AG04450 (cell line): Measurements from ENCODE around the gene NXPH4. TPM values are rescaled to one million over a fixed set of nuclear protein-coding genes. Genes with fewer than 3 reads are reported as not detected.

ENCODE experiments used
- CTCF ChIA-PET: fragments of 300-600, 350-600 bp; formaldehyde crosslinking; extraction: SDS; loops from one replicate; lab custom pipeline; 2022; ENCODE audit warnings: antibody characterized with exemption, inconsistent platforms; lab: Charles Lee
- POLR2A ChIA-PET: fragments of 350-600 bp; formaldehyde crosslinking; extraction: SDS; loops from one replicate; lab custom pipeline; 2021; ENCODE audit warnings: antibody characterized with exemption, inconsistent platforms; lab: Yijun Ruan, JAX
- DNase-seq: peaks from one replicate; pipeline ENCODE4 v3.0.0-alpha.2; 2011; ENCODE audit warnings: low read depth, low spot score
- H3K27ac ChIP-seq: one replicate; pipeline ENCODE4 v1.5.1; 2012; ENCODE audit warnings: low read depth, low read length, control low read depth
- H3K27me3 ChIP-seq: one replicate; pipeline ENCODE4 v1.6.0; 2012; ENCODE audit warnings: low read length; ENCODE audit not compliant: control insufficient read depth, insufficient read depth
- H3K4me3 ChIP-seq: 2 replicates; pipeline ENCODE4 v1.5.1; 2011; ENCODE audit warnings: mild to moderate bottlenecking, low read depth, low read length, control low read depth
- H3K9me3 ChIP-seq: 2 replicates; pipeline ENCODE4 v1.5.1; 2012; ENCODE audit warnings: low read length; ENCODE audit not compliant: control insufficient read depth, insufficient read depth
- CTCF ChIP-seq: IDR thresholded peaks from 2 replicates; pipeline ENCODE4 v1.5.1; 2011; ENCODE audit warnings: low read depth, low read length, control low read depth, inconsistent platforms
- polyA plus RNA-seq: library from polyadenylated mRNA; depleted of rRNA; stranded (reverse); fragments of >200 nt; gene quantifications from 2 replicates; pipeline ENCODE4 v1.2.3, GENCODE V29; 2011

NXPH4 gene
- polyA plus RNA-seq, 1 experiment = 0.79 TPM

- DNase-seq = no peak
- Histone ChIP-seq H3K27me3 (no peaks in the 10 kb centered on the region), H3K27ac (no peak overlapping the region), H3K9me3 (no peaks in the 10 kb centered on the region; the same call in 1 of the 2 replicates), H3K4me3 (no peak overlapping the region)
- no peak for TF ChIP-seq CTCF
- ChIA-PET CTCF (interaction anchor here (0.6 to 2.8 kb wide), 6 partner anchors 54 to 160 kb away, joined by 3 to 13 read pairs (median 5); partner anchors contain the start of gene LRP1), POLR2A (no interaction called here)
These were observed 34.9 kb upstream of the NXPH4 start for GRCh38 chr12:57181561-57182155.

GRCh38 chr12:57182918-57183575 is 33.5 kb upstream of the NXPH4 start:
- Histone ChIP-seq H3K27me3 (no peaks in the 10 kb centered on the region), H3K4me3 (no peak overlapping the region), H3K27ac (no peak overlapping the region), H3K9me3 (no peaks in the 10 kb centered on the region; the same call in 1 of the 2 replicates)
- TF ChIP-seq CTCF = peak; percentile 87
- POLR2A ChIA-PET = interaction anchor here (0.6 to 1.2 kb wide), 3 partner anchors 46 to 87 kb away, joined by 3 to 7 read pairs (median 4); partner anchors contain the start of genes LRP1 and SHMT2
- peak; percentile 26 for DNase-seq
- CTCF ChIA-PET = interaction anchor here (0.6 to 5.5 kb wide), 9 partner anchors 10 to 112 kb away, joined by 3 to 49 read pairs (median 4); partner anchors contain the start of gene LRP1

GRCh38 chr12:57183939-57184725 is 32.5 kb upstream of the NXPH4 start:
- DNase-seq = no peak
- H3K4me3 ChIP-seq = no peak overlapping the region
- ChIA-PET CTCF (interaction anchor here (1.0 to 5.5 kb wide), 7 partner anchors 9 to 115 kb away, joined by 3 to 49 read pairs (median 4); no protein-coding TSS in a partner anchor), POLR2A (no interaction called here)
- no peaks in the 10 kb centered on the region; the same call in 1 of the 2 replicates for H3K9me3 ChIP-seq
- H3K27ac ChIP-seq = no peak overlapping the region
- TF ChIP-seq CTCF = no peak
- no peaks in the 10 kb centered on the region for H3K27me3 ChIP-seq

- Histone ChIP-seq H3K27me3 (no peaks in the 10 kb centered on the region), H3K9me3 (no peaks in the 10 kb centered on the region; the same call in 1 of the 2 replicates), H3K27ac (no peak overlapping the region), H3K4me3 (no peak overlapping the region)
- ChIA-PET POLR2A (no interaction called here), CTCF (interaction anchor here (1.4 to 5.5 kb wide), 2 partner anchors 62 to 116 kb away, joined by 4 to 49 read pairs; no protein-coding TSS in a partner anchor)
- no peak for DNase-seq
- no peak for TF ChIP-seq CTCF
These were observed 31.2 kb upstream of the NXPH4 start for GRCh38 chr12:57185403-57185802.
